OCI-LY7 (cell line): ENCODE results near the gene ZNF554.

ENCODE experiments used
- EZH2phosphoT487 ChIP-seq: fragments of 200-600 bp; sonication (generic); IDR thresholded peaks from 2 replicates; pipeline ENCODE4 v1.6.1; 2018; ENCODE audit warnings: low read depth, borderline replicate concordance, mild to moderate bottlenecking, mixed run types, antibody characterized with exemption, low read length, moderate library complexity, mixed read lengths
- TF ChIP-seq, protein P1 (sequence below): fragments of 200-600 bp; sonication (generic); conservative IDR thresholded peaks from 2 replicates; pipeline ENCODE4 v1.5.1; 2014; ENCODE audit warnings: mild to moderate bottlenecking, antibody characterized with exemption, low read length, moderate library complexity, mixed read lengths

DNA sequence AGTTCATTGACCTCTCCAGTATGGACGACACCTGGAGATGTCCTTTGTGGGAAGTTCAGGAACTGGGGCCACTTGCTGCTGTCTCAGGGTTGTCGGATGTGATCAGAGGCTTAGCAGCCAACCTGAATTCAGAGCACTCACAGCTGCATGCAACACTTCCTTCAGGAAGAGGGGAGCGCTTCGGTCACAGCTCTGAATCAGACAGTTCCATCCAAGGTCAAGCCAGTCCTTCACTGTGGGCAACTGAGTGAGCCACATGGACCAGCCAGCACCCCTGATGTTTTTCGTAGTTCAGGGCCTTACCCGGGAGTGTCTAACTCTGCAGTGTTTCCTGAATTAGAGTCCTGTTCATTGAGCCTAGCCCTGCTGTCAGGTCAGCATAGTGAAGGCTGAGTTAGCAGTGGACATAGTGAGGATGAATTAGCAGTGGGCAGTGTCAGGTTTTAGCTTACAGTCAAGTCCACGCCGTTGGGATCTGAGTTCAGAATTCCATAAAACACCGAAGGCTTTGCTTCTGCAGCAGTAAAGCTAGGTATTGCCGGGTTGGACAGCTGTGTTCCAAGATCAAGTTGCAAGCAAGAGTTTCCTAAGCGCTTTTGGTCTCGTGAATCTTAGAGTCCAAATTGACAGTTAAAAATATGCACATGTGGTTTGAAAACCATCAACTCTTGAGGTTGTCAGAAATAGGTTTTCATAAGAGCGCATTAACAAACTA is 26.7 kb downstream of the ZNF554 start:
- TF ChIP-seq, protein P1, sequence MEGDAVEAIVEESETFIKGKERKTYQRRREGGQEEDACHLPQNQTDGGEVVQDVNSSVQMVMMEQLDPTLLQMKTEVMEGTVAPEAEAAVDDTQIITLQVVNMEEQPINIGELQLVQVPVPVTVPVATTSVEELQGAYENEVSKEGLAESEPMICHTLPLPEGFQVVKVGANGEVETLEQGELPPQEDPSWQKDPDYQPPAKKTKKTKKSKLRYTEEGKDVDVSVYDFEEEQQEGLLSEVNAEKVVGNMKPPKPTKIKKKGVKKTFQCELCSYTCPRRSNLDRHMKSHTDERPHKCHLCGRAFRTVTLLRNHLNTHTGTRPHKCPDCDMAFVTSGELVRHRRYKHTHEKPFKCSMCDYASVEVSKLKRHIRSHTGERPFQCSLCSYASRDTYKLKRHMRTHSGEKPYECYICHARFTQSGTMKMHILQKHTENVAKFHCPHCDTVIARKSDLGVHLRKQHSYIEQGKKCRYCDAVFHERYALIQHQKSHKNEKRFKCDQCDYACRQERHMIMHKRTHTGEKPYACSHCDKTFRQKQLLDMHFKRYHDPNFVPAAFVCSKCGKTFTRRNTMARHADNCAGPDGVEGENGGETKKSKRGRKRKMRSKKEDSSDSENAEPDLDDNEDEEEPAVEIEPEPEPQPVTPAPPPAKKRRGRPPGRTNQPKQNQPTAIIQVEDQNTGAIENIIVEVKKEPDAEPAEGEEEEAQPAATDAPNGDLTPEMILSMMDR = no peak
- no peak for TF ChIP-seq EZH2phosphoT487
